OCI-M1 (cell line): ENCODE results near the gene MGLL.
"Not testable (repeated sequence)": the region's sequence is repeated elsewhere in the genome, so short reads cannot be mapped to it uniquely, and the experiment has no call there.

Experiments used
- DNase-seq: peaks from one replicate; lab custom pipeline; 2025; lab: John Stamatoyannopoulos, UW

Gene MGLL

GRCh38 chr3:127688416-127689265 is 133.7 kb downstream of the MGLL start:
- DNase-seq = no peak

- DNase-seq = no peak
Observed at GRCh38 chr3:127688022-127688415, 134.3 kb downstream of the MGLL start.

- DNase-seq = no peak
Observed at GRCh38 chr3:127687228-127687737, 135.0 kb downstream of the MGLL start.

- no peak for DNase-seq
Observed at GRCh38 chr3:127686512-127686894, 135.8 kb downstream of the MGLL start.

GRCh38 chr3:127685708-127686511 is 136.4 kb downstream of the MGLL start:
- DNase-seq = no peak

GRCh38 chr3:127684871-127685707 is 137.2 kb downstream of the MGLL start:
- DNase-seq = no peak

GRCh38 chr3:127682561-127682960 is 139.8 kb downstream of the MGLL start:
- DNase-seq = no peak

- not testable (repeated sequence) for DNase-seq
Observed at GRCh38 chr3:127682175-127682554, 140.2 kb downstream of the MGLL start.

- no peak for DNase-seq
Observed at GRCh38 chr3:127680798-127681221, 141.5 kb downstream of the MGLL start.

GRCh38 chr3:127680146-127680661 is 142.1 kb downstream of the MGLL start:
- no peak for DNase-seq

- DNase-seq = no peak
Observed at GRCh38 chr3:127679534-127680145, 142.7 kb downstream of the MGLL start.

GRCh38 chr3:127678611-127679533 is 143.4 kb downstream of the MGLL start:
- no peak for DNase-seq

- no peak for DNase-seq
Observed at GRCh38 chr3:127678315-127678599, 144.1 kb downstream of the MGLL start.

GRCh38 chr3:127677541-127678314 is 144.6 kb downstream of the MGLL start:
- DNase-seq = no peak

- DNase-seq = no peak
Observed at GRCh38 chr3:127676921-127677351, 145.4 kb downstream of the MGLL start.

GRCh38 chr3:127676456-127676855 is 145.9 kb downstream of the MGLL start:
- no peak for DNase-seq

- DNase-seq = no peak
Observed at GRCh38 chr3:127675651-127676391, 146.5 kb downstream of the MGLL start.

GRCh38 chr3:127674790-127675189 is 147.5 kb downstream of the MGLL start:
- DNase-seq = no peak
